Nephron progenitor cell (in vitro differentiated cells): ENCODE data around the gene YEATS2.

Source experiments
- DNase-seq: peaks from one replicate; pipeline ENCODE4 v3.0.0; 2021
- H3K27ac Mint-ChIP-seq: 2 replicates; pipeline ENCODE4 v1.8.0; 2021; ENCODE audit warnings: mild to moderate bottlenecking, moderate library complexity, mixed read lengths
- H3K27me3 Mint-ChIP-seq: 2 replicates; pipeline ENCODE4 v1.8.0; 2021; ENCODE audit warnings: mild to moderate bottlenecking, low read depth, mixed read lengths; ENCODE audit not compliant: poor library complexity
- H3K36me3 Mint-ChIP-seq: 2 replicates; pipeline ENCODE4 v1.8.0; 2021; ENCODE audit warnings: low read depth, mixed read lengths
- H3K4me1 Mint-ChIP-seq: 2 replicates; pipeline ENCODE4 v1.8.0; 2021; ENCODE audit warnings: mixed read lengths
- H3K4me3 Mint-ChIP-seq: 2 replicates; pipeline ENCODE4 v1.8.0; 2021; ENCODE audit warnings: mild to moderate bottlenecking, moderate library complexity, mixed read lengths
- H3K9me3 Mint-ChIP-seq: 2 replicates; pipeline ENCODE4 v1.8.0; 2021; ENCODE audit warnings: mild to moderate bottlenecking, moderate library complexity, mixed read lengths
- CTCF ChIP-seq: fragments of 200-600 bp; sonication (generic); IDR thresholded peaks from 2 replicates; pipeline ENCODE4 v1.5.0; 2021; ENCODE audit warnings: antibody characterized with exemption

Gene YEATS2

DNA sequence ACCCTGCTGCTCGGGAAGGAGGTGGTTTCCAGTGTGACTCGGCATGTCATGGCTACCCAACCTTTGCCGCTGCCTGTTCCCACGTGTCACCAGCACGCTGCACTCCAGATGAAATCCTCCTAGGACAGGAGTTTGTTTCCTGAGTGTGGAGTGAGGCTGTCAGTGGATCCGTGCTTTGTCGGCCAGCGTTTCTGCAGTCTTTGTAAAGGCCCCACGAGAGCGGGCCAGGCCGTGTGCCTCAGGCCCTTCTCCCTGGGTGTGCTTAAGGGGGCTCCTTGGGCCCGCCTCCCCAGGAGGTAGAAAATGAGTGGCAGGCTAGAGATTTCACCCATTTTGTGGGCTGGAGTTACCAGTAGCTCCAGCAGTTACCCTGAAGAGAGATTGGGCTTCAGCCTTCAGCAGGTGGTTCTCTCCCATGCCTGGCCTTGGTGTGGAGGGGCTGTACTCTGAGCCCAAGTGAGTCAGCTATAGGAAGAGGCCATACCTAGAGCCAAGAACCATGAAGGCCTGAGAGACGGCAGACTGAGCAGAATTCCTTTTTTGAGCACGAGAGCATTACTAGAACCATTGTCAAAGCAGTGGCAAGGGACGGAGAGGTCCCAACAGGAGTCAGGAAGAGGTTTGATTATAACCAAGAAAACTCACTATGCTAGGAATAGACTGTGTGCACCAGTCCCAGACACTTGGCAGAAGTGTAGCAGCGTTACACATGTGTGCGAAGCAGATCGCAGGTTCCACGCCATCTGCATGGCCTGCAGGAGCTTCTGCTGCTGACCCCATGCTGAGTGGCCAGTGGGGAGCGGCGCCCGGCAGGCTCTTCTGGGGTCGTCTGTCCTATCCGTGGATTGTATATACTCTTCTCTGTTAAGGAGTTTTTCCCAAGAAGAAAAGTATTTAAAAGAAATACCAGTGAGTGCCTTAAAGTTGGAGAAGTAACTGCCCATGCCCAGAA lies 113.3 kb downstream of the YEATS2 start:
- Mint-ChIP-seq H3K9me3 (no peaks in the 10 kb centered on the region), H3K36me3 (peaks cover 73% of the 10 kb centered on the region), H3K4me1 (no peaks in the 10 kb centered on the region), H3K4me3 (no peak overlapping the region), H3K27ac (peak overlapping the region; percentile 97), H3K27me3 (no peaks in the 10 kb centered on the region)
- TF ChIP-seq CTCF = no peak
- no peak for DNase-seq

GRCh38 chr3:183811638-183812037 lies 114.0 kb downstream of the YEATS2 start:
- peaks cover 76% of the 10 kb centered on the region for H3K36me3 Mint-ChIP-seq
- no peak for DNase-seq
- H3K4me3 Mint-ChIP-seq = no peak overlapping the region
- H3K9me3 Mint-ChIP-seq = no peaks in the 10 kb centered on the region
- no peaks in the 10 kb centered on the region for H3K27me3 Mint-ChIP-seq
- no peaks in the 10 kb centered on the region for H3K4me1 Mint-ChIP-seq
- H3K27ac Mint-ChIP-seq = peak overlapping the region; percentile 97
- TF ChIP-seq CTCF = no peak

- H3K4me1 Mint-ChIP-seq = no peaks in the 10 kb centered on the region
- peaks cover 3% of the 10 kb centered on the region for H3K27me3 Mint-ChIP-seq
- TF ChIP-seq CTCF = no peak
- H3K9me3 Mint-ChIP-seq = no peaks in the 10 kb centered on the region
- peaks cover 71% of the 10 kb centered on the region for H3K36me3 Mint-ChIP-seq
- no peak for DNase-seq
- H3K27ac Mint-ChIP-seq = peak overlapping the region; percentile 97
- no peak overlapping the region for H3K4me3 Mint-ChIP-seq
These were observed 115.3 kb downstream of the YEATS2 start for GRCh38 chr3:183812761-183813445.

GRCh38 chr3:183814240-183814639 lies 116.6 kb downstream of the YEATS2 start:
- Mint-ChIP-seq H3K4me3 (no peak overlapping the region), H3K9me3 (no peaks in the 10 kb centered on the region), H3K27me3 (peaks cover 3% of the 10 kb centered on the region), H3K4me1 (no peaks in the 10 kb centered on the region), H3K27ac (peak overlapping the region; percentile 24), H3K36me3 (peaks cover 61% of the 10 kb centered on the region)
- DNase-seq = no peak
- TF ChIP-seq CTCF = no peak

DNA sequence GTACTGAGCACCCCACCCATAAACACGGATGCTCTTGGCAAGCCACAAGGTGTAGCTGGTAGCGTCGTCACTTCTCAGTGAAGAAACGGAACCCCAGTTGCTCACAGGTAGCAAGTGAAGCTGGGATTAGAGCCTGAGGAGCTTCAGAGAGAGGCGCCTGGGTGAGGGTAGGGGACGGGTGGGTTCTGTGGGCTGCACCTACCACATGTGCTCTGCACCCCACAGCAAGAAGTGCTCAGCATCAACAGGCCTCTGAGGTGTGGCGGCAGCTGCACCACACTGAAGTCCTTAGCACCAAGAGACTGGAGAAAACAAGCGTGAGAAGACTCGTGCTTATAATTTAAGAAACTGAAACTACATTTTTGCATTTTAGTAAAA lies 118.0 kb downstream of the YEATS2 start:
- H3K9me3 Mint-ChIP-seq = no peaks in the 10 kb centered on the region
- H3K4me3 Mint-ChIP-seq = no peak overlapping the region
- no peaks in the 10 kb centered on the region for H3K4me1 Mint-ChIP-seq

More for the DNA sequence above, 118.0 kb downstream of the YEATS2 start:
- TF ChIP-seq CTCF = no peak
- DNase-seq = no peak
- peaks cover 50% of the 10 kb centered on the region for H3K36me3 Mint-ChIP-seq
- H3K27ac Mint-ChIP-seq = no peak overlapping the region
- H3K27me3 Mint-ChIP-seq = peaks cover 3% of the 10 kb centered on the region
